Right lobe of liver (tissue), 4 donors: ENCODE data around the gene NANS.

Experiments used
- POLR2A ChIP-seq: fragments of 450-650 bp; IDR thresholded peaks from one replicate; pipeline ENCODE4 v1.6.1; 2017; ENCODE audit warnings: antibody characterized with exemption, mild to moderate bottlenecking
- TF ChIP-seq, protein P1 (sequence below), 4 donors: fragments of 200-600 bp in 3 of 4; fragments of 450-650 bp in 1 of 4; IDR thresholded peaks; one replicate each; pipeline versions ENCODE4 v1.5.1 to v1.8.0; 2016 to 2022; ENCODE audit warnings: antibody characterized with exemption in 4 of 4, mild to moderate bottlenecking in 2 of 4
- donor health status: DM: no; HTN: no; CAD: no.
- donor health status: DM: no; HTN: no; CAD: no.
- donor health status: DM: no; HTN: yes; CAD: no.

DNA sequence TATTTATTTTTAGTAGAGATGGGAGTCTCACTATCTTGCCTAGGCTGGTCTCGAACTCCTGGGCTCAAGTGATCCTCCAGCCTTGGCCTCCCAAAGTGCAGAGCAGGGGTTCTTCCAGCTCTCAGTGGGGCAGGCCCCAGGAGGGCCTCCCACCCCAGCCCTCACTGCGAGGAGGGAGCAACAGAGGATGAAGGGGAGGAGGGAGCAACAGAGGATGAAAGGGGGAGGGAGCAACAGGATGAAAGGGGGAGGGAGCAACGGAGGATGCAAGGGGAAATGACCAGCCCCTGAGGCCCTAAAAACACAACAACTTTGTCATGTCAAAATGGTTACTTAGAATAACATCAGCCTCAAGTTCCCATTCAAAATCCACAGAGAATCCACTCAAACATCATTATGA, 52.5 kb downstream of the NANS start:
- TF ChIP-seq, protein P1, sequence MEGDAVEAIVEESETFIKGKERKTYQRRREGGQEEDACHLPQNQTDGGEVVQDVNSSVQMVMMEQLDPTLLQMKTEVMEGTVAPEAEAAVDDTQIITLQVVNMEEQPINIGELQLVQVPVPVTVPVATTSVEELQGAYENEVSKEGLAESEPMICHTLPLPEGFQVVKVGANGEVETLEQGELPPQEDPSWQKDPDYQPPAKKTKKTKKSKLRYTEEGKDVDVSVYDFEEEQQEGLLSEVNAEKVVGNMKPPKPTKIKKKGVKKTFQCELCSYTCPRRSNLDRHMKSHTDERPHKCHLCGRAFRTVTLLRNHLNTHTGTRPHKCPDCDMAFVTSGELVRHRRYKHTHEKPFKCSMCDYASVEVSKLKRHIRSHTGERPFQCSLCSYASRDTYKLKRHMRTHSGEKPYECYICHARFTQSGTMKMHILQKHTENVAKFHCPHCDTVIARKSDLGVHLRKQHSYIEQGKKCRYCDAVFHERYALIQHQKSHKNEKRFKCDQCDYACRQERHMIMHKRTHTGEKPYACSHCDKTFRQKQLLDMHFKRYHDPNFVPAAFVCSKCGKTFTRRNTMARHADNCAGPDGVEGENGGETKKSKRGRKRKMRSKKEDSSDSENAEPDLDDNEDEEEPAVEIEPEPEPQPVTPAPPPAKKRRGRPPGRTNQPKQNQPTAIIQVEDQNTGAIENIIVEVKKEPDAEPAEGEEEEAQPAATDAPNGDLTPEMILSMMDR (IDR thresholded peaks at IDR 0.05), result no peak
- TF ChIP-seq POLR2A, result no peak
